ENCODE data around the gene SLC47A2.

SLC47A2 gene

GRCh38 chr17:19664136-19664820 lies 52.1 kb downstream of the SLC47A2 start:
- H3K27me3 ChIP-seq (replicated peaks; ENCODE audit: control insufficient read depth, insufficient read depth, low read length, poor library complexity, severe bottlenecking): no peaks in the 10 kb centered on the region
- H3K9me3 ChIP-seq (ENCODE audit: control insufficient read depth, low read length): no peaks in the 10 kb centered on the region
- H3K36me3 ChIP-seq (ENCODE audit: control insufficient read depth, insufficient read depth, low read length): peaks cover 6% of the 10 kb centered on the region
- no peak overlapping the region for H3K4me3 ChIP-seq (ENCODE audit: insufficient read depth, low read depth, low read length, poor library complexity, severe bottlenecking)
- H3K27ac ChIP-seq (ENCODE audit: insufficient read depth, low read length, poor library complexity, severe bottlenecking): no peak overlapping the region
- H3K4me1 ChIP-seq (ENCODE audit: control insufficient read depth, insufficient read depth, low read length, poor library complexity, severe bottlenecking): no peaks in the 10 kb centered on the region
- DNase-seq: no peak

GRCh38 chr17:19663097-19663496 lies 53.3 kb downstream of the SLC47A2 start:
- Histone ChIP-seq H3K36me3 (ENCODE audit: control insufficient read depth, insufficient read depth, low read length) (peaks cover 6% of the 10 kb centered on the region), H3K4me1 (ENCODE audit: control insufficient read depth, insufficient read depth, low read length, poor library complexity, severe bottlenecking) (no peaks in the 10 kb centered on the region), H3K27me3 (replicated peaks; ENCODE audit: control insufficient read depth, insufficient read depth, low read length, poor library complexity, severe bottlenecking) (no peaks in the 10 kb centered on the region), H3K9me3 (ENCODE audit: control insufficient read depth, low read length) (no peaks in the 10 kb centered on the region), H3K4me3 (ENCODE audit: insufficient read depth, low read depth, low read length, poor library complexity, severe bottlenecking) (no peak overlapping the region), H3K27ac (ENCODE audit: insufficient read depth, low read length, poor library complexity, severe bottlenecking) (no peak overlapping the region)
- DNase-seq: no peak

- no peaks in the 10 kb centered on the region for H3K27me3 ChIP-seq (replicated peaks; ENCODE audit: control insufficient read depth, insufficient read depth, low read length, poor library complexity, severe bottlenecking)
- no peak for DNase-seq
- no peak overlapping the region for H3K4me3 ChIP-seq (ENCODE audit: insufficient read depth, low read depth, low read length, poor library complexity, severe bottlenecking)
- no peaks in the 10 kb centered on the region for H3K9me3 ChIP-seq (ENCODE audit: control insufficient read depth, low read length)
- no peak overlapping the region for H3K27ac ChIP-seq (ENCODE audit: insufficient read depth, low read length, poor library complexity, severe bottlenecking)
- H3K4me1 ChIP-seq (ENCODE audit: control insufficient read depth, insufficient read depth, low read length, poor library complexity, severe bottlenecking): no peaks in the 10 kb centered on the region
- H3K36me3 ChIP-seq (ENCODE audit: control insufficient read depth, insufficient read depth, low read length): peaks cover 10% of the 10 kb centered on the region
Observed at GRCh38 chr17:19661121-19661520, 55.3 kb downstream of the SLC47A2 start.

- Histone ChIP-seq H3K36me3 (ENCODE audit: control insufficient read depth, insufficient read depth, low read length) (peaks cover 4% of the 10 kb centered on the region), H3K27ac (ENCODE audit: insufficient read depth, low read length, poor library complexity, severe bottlenecking) (no peak overlapping the region), H3K4me3 (ENCODE audit: insufficient read depth, low read depth, low read length, poor library complexity, severe bottlenecking) (no peak overlapping the region), H3K9me3 (ENCODE audit: control insufficient read depth, low read length) (no peaks in the 10 kb centered on the region), H3K27me3 (replicated peaks; ENCODE audit: control insufficient read depth, insufficient read depth, low read length, poor library complexity, severe bottlenecking) (no peaks in the 10 kb centered on the region), H3K4me1 (ENCODE audit: control insufficient read depth, insufficient read depth, low read length, poor library complexity, severe bottlenecking) (no peaks in the 10 kb centered on the region)
- no peak for DNase-seq
Observed at GRCh38 chr17:19660219-19660870, 56.0 kb downstream of the SLC47A2 start.

- Histone ChIP-seq H3K9me3 (ENCODE audit: control insufficient read depth, low read length) (no peaks in the 10 kb centered on the region), H3K27ac (ENCODE audit: insufficient read depth, low read length, poor library complexity, severe bottlenecking) (no peak overlapping the region), H3K36me3 (ENCODE audit: control insufficient read depth, insufficient read depth, low read length) (peaks cover 4% of the 10 kb centered on the region), H3K27me3 (replicated peaks; ENCODE audit: control insufficient read depth, insufficient read depth, low read length, poor library complexity, severe bottlenecking) (no peaks in the 10 kb centered on the region), H3K4me1 (ENCODE audit: control insufficient read depth, insufficient read depth, low read length, poor library complexity, severe bottlenecking) (no peaks in the 10 kb centered on the region), H3K4me3 (ENCODE audit: insufficient read depth, low read depth, low read length, poor library complexity, severe bottlenecking) (no peak overlapping the region)
- DNase-seq: no peak
Observed at GRCh38 chr17:19659366-19660177, 56.8 kb downstream of the SLC47A2 start.

- Histone ChIP-seq H3K27me3 (replicated peaks; ENCODE audit: control insufficient read depth, insufficient read depth, low read length, poor library complexity, severe bottlenecking) (no peaks in the 10 kb centered on the region), H3K4me1 (ENCODE audit: control insufficient read depth, insufficient read depth, low read length, poor library complexity, severe bottlenecking) (no peaks in the 10 kb centered on the region), H3K36me3 (ENCODE audit: control insufficient read depth, insufficient read depth, low read length) (peaks cover 4% of the 10 kb centered on the region), H3K27ac (ENCODE audit: insufficient read depth, low read length, poor library complexity, severe bottlenecking) (no peak overlapping the region), H3K4me3 (ENCODE audit: insufficient read depth, low read depth, low read length, poor library complexity, severe bottlenecking) (no peak overlapping the region), H3K9me3 (ENCODE audit: control insufficient read depth, low read length) (no peaks in the 10 kb centered on the region)
- no peak for DNase-seq
Observed at GRCh38 chr17:19656851-19657581, 59.4 kb downstream of the SLC47A2 start.

GRCh38 chr17:19656336-19656735 lies 60.0 kb downstream of the SLC47A2 start:
- H3K36me3 ChIP-seq (ENCODE audit: control insufficient read depth, insufficient read depth, low read length): peaks cover 4% of the 10 kb centered on the region
- no peaks in the 10 kb centered on the region for H3K4me1 ChIP-seq (ENCODE audit: control insufficient read depth, insufficient read depth, low read length, poor library complexity, severe bottlenecking)
- no peaks in the 10 kb centered on the region for H3K27me3 ChIP-seq (replicated peaks; ENCODE audit: control insufficient read depth, insufficient read depth, low read length, poor library complexity, severe bottlenecking)
- H3K4me3 ChIP-seq (ENCODE audit: insufficient read depth, low read depth, low read length, poor library complexity, severe bottlenecking): no peak overlapping the region
- no peaks in the 10 kb centered on the region for H3K9me3 ChIP-seq (ENCODE audit: control insufficient read depth, low read length)
- H3K27ac ChIP-seq (ENCODE audit: insufficient read depth, low read length, poor library complexity, severe bottlenecking): no peak overlapping the region
- no peak for DNase-seq

GRCh38 chr17:19654896-19655295 lies 61.5 kb downstream of the SLC47A2 start:
- Histone ChIP-seq H3K27ac (ENCODE audit: insufficient read depth, low read length, poor library complexity, severe bottlenecking) (no peak overlapping the region), H3K4me3 (ENCODE audit: insufficient read depth, low read depth, low read length, poor library complexity, severe bottlenecking) (no peak overlapping the region), H3K9me3 (ENCODE audit: control insufficient read depth, low read length) (no peaks in the 10 kb centered on the region), H3K27me3 (replicated peaks; ENCODE audit: control insufficient read depth, insufficient read depth, low read length, poor library complexity, severe bottlenecking) (no peaks in the 10 kb centered on the region), H3K4me1 (ENCODE audit: control insufficient read depth, insufficient read depth, low read length, poor library complexity, severe bottlenecking) (peaks cover 2% of the 10 kb centered on the region), H3K36me3 (ENCODE audit: control insufficient read depth, insufficient read depth, low read length) (peaks cover 4% of the 10 kb centered on the region)
- DNase-seq: no peak

- H3K36me3 ChIP-seq (ENCODE audit: control insufficient read depth, insufficient read depth, low read length): peaks cover 4% of the 10 kb centered on the region
- no peak overlapping the region for H3K4me3 ChIP-seq (ENCODE audit: insufficient read depth, low read depth, low read length, poor library complexity, severe bottlenecking)
- H3K9me3 ChIP-seq (ENCODE audit: control insufficient read depth, low read length): no peaks in the 10 kb centered on the region
- no peak for DNase-seq
- no peak overlapping the region for H3K27ac ChIP-seq (ENCODE audit: insufficient read depth, low read length, poor library complexity, severe bottlenecking)
- peaks cover 2% of the 10 kb centered on the region for H3K4me1 ChIP-seq (ENCODE audit: control insufficient read depth, insufficient read depth, low read length, poor library complexity, severe bottlenecking)
- H3K27me3 ChIP-seq (replicated peaks; ENCODE audit: control insufficient read depth, insufficient read depth, low read length, poor library complexity, severe bottlenecking): no peaks in the 10 kb centered on the region
Observed at GRCh38 chr17:19654342-19654886, 62.0 kb downstream of the SLC47A2 start.
